RWPE1 (cell line): ENCODE data around the gene PRAC2.

ENCODE experiments used
- CTCF ChIA-PET: fragments of 350-600 bp; sonication (Branson Sonifier 250); formaldehyde crosslinking; extraction: SDS; loops from one replicate; lab custom pipeline; 2021; lab: Yijun Ruan, JAX
- POLR2A ChIA-PET: fragments of 400-600 bp; formaldehyde crosslinking; extraction: SDS; loops from one replicate; lab custom pipeline; 2020; ENCODE audit warnings: antibody characterized with exemption; ENCODE audit not compliant: low non-redundant PET; lab: Yijun Ruan, JAX
- DNase-seq: peaks from one replicate; pipeline ENCODE4 v3.0.0; 2012; ENCODE audit warnings: low spot score
- H3K27ac ChIP-seq: fragments of 450-650 bp; 2 replicates; pipeline ENCODE4 v1.5.1; 2017
- CTCF ChIP-seq: fragments of 450-650 bp; conservative IDR thresholded peaks from 2 replicates; pipeline ENCODE4 v1.5.1; 2017; ENCODE audit warnings: low read depth, mild to moderate bottlenecking

The PRAC2 gene

DNA sequence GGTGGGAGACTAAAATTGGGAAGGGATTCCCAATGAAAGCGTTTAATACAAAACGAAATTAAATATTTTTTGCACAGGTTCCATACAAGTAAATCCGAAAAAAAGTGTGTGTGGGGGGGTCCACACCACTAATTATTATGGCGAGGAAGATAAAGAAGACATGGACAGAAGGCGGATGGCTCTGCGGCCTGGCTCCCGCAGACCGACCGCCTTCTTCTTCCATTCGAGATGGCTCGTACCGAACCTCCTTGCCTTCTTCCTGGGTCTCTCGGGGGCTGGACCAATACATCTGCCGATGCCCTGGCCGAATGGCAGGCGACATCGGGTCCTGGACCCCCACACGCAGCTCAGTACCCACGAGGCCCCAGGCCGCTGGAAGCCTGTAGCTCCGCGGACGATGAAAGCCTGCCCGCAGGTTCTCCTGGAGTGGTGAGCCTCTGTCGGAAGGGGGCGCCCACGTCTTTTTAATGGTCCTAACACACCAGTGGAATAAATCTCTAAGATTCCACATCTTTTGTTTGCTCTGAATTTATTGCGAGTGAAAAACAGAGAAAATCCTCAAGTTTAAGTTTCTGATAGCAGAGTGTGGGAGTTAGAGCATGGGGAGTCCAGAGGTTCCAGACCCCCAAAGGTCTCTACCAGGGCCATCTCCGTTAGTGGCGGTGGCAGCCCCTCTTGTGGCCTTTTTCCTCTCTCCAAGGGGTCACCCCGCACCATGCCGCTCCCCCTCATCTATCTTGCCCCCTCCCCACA, 1.4 kb downstream of the PRAC2 start:
- POLR2A ChIA-PET, result no interaction called here
- CTCF ChIA-PET, result interaction anchor here (0.6 to 3.1 kb wide), 19 partner anchors 11 to 526 kb away, joined by 3 to 36 read pairs (median 5); no protein-coding TSS in a partner anchor
- DNase-seq, result peak; percentile 60
- H3K27ac ChIP-seq, result no peak overlapping the region
- peak; percentile 87 for TF ChIP-seq CTCF

DNA sequence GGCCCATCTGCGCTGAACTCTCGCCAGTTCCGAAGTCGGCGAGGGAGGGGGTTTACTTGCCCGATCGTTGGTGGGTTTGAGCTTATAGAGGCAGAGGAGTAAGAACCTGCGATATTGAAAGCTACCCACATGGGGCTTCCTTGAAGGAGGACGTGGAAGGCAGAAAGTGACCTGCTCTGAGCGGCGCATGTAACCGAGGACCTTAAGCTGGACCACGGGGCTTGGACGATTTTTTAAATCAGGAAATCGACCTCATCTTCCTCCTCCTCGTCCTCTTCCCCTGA, 2.0 kb downstream of the PRAC2 start:
- CTCF ChIA-PET, result interaction anchor here (0.6 to 3.1 kb wide), 11 partner anchors 8 to 526 kb away, joined by 3 to 36 read pairs (median 5); no protein-coding TSS in a partner anchor
- POLR2A ChIA-PET, result no interaction called here
- no peak for DNase-seq
- no peak overlapping the region for H3K27ac ChIP-seq
- no peak for TF ChIP-seq CTCF

- H3K27ac ChIP-seq, result no peak overlapping the region
- TF ChIP-seq CTCF, result no peak
- ChIA-PET CTCF (interaction anchor here (0.6 to 3.1 kb wide), 11 partner anchors 9 to 527 kb away, joined by 3 to 36 read pairs (median 4); no protein-coding TSS in a partner anchor), POLR2A (no interaction called here)
- DNase-seq, result no peak
Measured at GRCh38 chr17:48725288-48726064, 2.5 kb downstream of the PRAC2 start.

- no peak for DNase-seq
- POLR2A ChIA-PET, result no interaction called here
- H3K27ac ChIP-seq, result no peak overlapping the region
- CTCF ChIA-PET, result interaction anchor here (0.6 to 3.1 kb wide), 3 partner anchors 17 to 90 kb away, joined by 3 to 36 read pairs (median 4); no protein-coding TSS in a partner anchor
- TF ChIP-seq CTCF, result no peak
Measured at GRCh38 chr17:48726114-48726915, 3.3 kb downstream of the PRAC2 start.

GRCh38 chr17:48726916-48727286, 3.9 kb downstream of the PRAC2 start:
- POLR2A ChIA-PET, result interaction anchor here (0.6 kb wide), 1 partner anchor 308 kb away, joined by 8 read pairs; no protein-coding TSS in a partner anchor
- CTCF ChIA-PET, result interaction anchor here (0.6 to 0.9 kb wide), 2 partner anchors 17 to 90 kb away, joined by 3 to 4 read pairs; no protein-coding TSS in a partner anchor
- no peak for TF ChIP-seq CTCF
- no peak overlapping the region for H3K27ac ChIP-seq
- no peak for DNase-seq
